ENCODE data around the gene CAMK1D. TPM values are rescaled to one million over a fixed set of nuclear protein-coding genes. Genes with fewer than 3 reads are reported as not detected.

CAMK1D gene
- total and polyA plus RNA-seq, 10 of the 15 experiments (the other 5 are each of a cell fraction or from before 2014, with no cell fraction given), result 2.1 to 35.5 (median 14.7) TPM

DNA sequence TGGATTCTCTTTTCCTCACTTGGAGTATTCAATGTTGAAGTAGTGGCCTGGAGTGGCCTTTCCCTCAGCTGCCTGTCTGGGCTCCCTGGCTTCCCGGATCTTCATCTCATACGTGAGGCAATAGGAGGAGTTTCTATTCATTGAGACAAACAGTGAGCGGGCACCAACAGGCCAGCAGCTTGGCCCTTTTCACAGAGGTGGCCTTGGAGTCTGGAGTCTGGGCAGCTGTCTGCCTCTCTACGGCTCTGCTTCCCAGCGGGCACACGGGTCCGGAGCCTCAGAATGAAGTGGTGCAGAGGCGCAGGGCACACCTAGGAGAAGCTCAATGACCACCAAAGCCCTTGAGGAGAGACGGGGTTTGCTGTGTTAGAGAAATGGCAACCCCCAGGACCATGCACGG lies 482.7 kb downstream of the CAMK1D start (continued):
- TF ChIP-seq, protein P1, sequence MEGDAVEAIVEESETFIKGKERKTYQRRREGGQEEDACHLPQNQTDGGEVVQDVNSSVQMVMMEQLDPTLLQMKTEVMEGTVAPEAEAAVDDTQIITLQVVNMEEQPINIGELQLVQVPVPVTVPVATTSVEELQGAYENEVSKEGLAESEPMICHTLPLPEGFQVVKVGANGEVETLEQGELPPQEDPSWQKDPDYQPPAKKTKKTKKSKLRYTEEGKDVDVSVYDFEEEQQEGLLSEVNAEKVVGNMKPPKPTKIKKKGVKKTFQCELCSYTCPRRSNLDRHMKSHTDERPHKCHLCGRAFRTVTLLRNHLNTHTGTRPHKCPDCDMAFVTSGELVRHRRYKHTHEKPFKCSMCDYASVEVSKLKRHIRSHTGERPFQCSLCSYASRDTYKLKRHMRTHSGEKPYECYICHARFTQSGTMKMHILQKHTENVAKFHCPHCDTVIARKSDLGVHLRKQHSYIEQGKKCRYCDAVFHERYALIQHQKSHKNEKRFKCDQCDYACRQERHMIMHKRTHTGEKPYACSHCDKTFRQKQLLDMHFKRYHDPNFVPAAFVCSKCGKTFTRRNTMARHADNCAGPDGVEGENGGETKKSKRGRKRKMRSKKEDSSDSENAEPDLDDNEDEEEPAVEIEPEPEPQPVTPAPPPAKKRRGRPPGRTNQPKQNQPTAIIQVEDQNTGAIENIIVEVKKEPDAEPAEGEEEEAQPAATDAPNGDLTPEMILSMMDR (IDR thresholded peaks at IDR 0.05 in 2 of 3, conservative IDR thresholded peaks at IDR 0.05 in 1 of 3; ENCODE audit: control insufficient read depth in 2 of 3, extremely low read depth in 1 of 3, insufficient read depth in 1 of 3, low read depth in 3 of 3, low read length in 3 of 3), result no peak

DNA sequence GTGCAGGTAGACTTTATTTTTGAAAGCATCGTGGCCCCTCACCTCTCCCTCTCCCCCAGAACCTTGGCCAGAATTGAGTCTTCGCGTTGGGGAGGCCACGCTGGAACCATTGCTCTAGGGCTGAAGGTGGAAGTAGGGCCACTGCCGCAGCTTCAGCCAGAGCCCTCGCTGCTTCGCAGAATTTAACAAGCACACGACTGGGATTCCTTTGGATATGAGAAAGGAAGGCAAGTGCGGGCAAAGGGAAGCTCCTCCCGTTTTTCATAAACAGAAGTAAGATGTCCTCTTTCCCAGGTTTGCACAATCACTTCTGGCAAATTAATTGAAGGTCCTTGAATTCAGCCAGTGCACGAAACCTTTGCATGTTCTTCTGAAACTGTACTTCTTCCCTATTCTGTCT lies 484.1 kb downstream of the CAMK1D start:
- Histone ChIP-seq H3K79me2 (ENCODE audit: control insufficient read depth, insufficient read depth, low read length) (no peaks in the 10 kb centered on the region), H3K27ac (ENCODE audit: control insufficient read depth, insufficient read depth) (no peak overlapping the region), H3K4me1 (ENCODE audit: control insufficient read depth, insufficient read depth, low read length) (no peaks in the 10 kb centered on the region), H3K9me3 (replicated peaks; ENCODE audit: control insufficient read depth, insufficient read depth, low read length) (no peaks in the 10 kb centered on the region), H2AFZ (ENCODE audit: control insufficient read depth, low read depth, low read length) (no peak overlapping the region), H4K20me1 (ENCODE audit: control insufficient read depth, insufficient read depth) (no peaks in the 10 kb centered on the region), H3K9ac (ENCODE audit: control insufficient read depth, insufficient read depth, low read length) (no peak overlapping the region), H3K36me3 (ENCODE audit: control insufficient read depth in 2 of 2, insufficient read depth in 2 of 2, low read length in 1 of 2) (no peaks in the 10 kb centered on the region; a peak in 1 of 4 replicates), H3K4me2 (ENCODE audit: control insufficient read depth, insufficient read depth) (no peak overlapping the region), H3K27me3 (replicated peaks in 1 of 2; ENCODE audit: control insufficient read depth in 2 of 2, insufficient read depth in 2 of 2, low read length in 1 of 2) (no peaks in the 10 kb centered on the region), H3K4me3 (no peak overlapping the region)
- ATAC-seq (no peak), DNase-seq (ENCODE audit: low read depth, low spot score) (no peak), FAIRE-seq (no peak)
- ChIA-PET CTCF (no interaction called here), SMC1A (ENCODE audit: uncharacterized antibody, unreplicated experiment) (interaction anchor here (0.5 kb wide), 1 partner anchor 1112 kb away, joined by 3 read pairs; no protein-coding TSS in a partner anchor), RAD21 (ENCODE audit: unreplicated experiment) (no interaction called here), POLR2A (no interaction called here)
- TF ChIP-seq HDAC6 (IDR thresholded peaks at IDR 0.05; ENCODE audit: unreplicated experiment) (no peak), MEF2A (IDR thresholded peaks at IDR 0.05; ENCODE audit: insufficient read depth, low read depth, low read length) (no peak), JUNB (IDR thresholded peaks at IDR 0.05) (no peak), NFIC (IDR thresholded peaks at IDR 0.05; ENCODE audit: low read depth, low read length) (no peak), POLR2AphosphoS5 (IDR thresholded peaks at IDR 0.05; ENCODE audit: low read length) (no peak)
- in situ Hi-C loops (cut with MboI), result no loop called here
- intact Hi-C loops (cut with micrococcal nuclease; ENCODE audit: unreplicated experiment), result no loop called here
- WGBS (ENCODE audit: insufficient coverage, insufficient replicate concordance, low lambda C conversion rate, missing lambda C conversion rate), result 77% methylated on average over 11 of the region's 11 CpGs
- BruUV-seq (replicated peaks), result no TSS peak

Measured in GM12878 (cell line).